ENCODE data around the gene SNTG2.

GRCh38 chr2:1236606-1237005 is 286.0 kb downstream of the SNTG2 start:
- no peak for TF ChIP-seq POLR2AphosphoS5 (IDR thresholded peaks at IDR 0.05)
- TF ChIP-seq, protein P1, sequence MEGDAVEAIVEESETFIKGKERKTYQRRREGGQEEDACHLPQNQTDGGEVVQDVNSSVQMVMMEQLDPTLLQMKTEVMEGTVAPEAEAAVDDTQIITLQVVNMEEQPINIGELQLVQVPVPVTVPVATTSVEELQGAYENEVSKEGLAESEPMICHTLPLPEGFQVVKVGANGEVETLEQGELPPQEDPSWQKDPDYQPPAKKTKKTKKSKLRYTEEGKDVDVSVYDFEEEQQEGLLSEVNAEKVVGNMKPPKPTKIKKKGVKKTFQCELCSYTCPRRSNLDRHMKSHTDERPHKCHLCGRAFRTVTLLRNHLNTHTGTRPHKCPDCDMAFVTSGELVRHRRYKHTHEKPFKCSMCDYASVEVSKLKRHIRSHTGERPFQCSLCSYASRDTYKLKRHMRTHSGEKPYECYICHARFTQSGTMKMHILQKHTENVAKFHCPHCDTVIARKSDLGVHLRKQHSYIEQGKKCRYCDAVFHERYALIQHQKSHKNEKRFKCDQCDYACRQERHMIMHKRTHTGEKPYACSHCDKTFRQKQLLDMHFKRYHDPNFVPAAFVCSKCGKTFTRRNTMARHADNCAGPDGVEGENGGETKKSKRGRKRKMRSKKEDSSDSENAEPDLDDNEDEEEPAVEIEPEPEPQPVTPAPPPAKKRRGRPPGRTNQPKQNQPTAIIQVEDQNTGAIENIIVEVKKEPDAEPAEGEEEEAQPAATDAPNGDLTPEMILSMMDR (IDR thresholded peaks at IDR 0.05) = no peak
- TF ChIP-seq POLR2A (IDR thresholded peaks at IDR 0.05) = no peak
- no peak for TF ChIP-seq EP300 (IDR thresholded peaks at IDR 0.05)
